HepG2 (cell line): Measurements from ENCODE around the gene OPRL1. TPM values are rescaled to one million over a fixed set of nuclear protein-coding genes. Genes with fewer than 3 reads are reported as not detected.

Experiments used
- ATAC-seq: fragments of 200-7000 bp; cut with Tn5 transposase; 3 replicates; pipeline ENCODE4 v1.9.1; 2020; ENCODE audit warnings: mild to moderate bottlenecking, moderate library complexity
- BruUV-seq: library from RNA; stranded (reverse); fragments of 400-500 nt; replicated peaks from 2 replicates; lab custom pipeline; 2021; lab: Mats Ljungman, UMichigan
- CTCF ChIA-PET: fragments of 300-600 bp; formaldehyde crosslinking; extraction: SDS; loops from one replicate; lab custom pipeline; 2021; ENCODE audit warnings: low total read pairs, inconsistent platforms, low intra/inter-chr PET ratio; lab: Yijun Ruan, JAX
- POLR2A ChIA-PET: fragments of 350-600 bp; sonication (Branson Sonifier 250); formaldehyde crosslinking; loops from one replicate; lab custom pipeline; 2020; ENCODE audit warnings: antibody characterized with exemption, inconsistent platforms; lab: Yijun Ruan, JAX
- DNase-seq: peaks from one replicate; pipeline ENCODE4 v3.0.0-alpha.2; 2015; ENCODE audit warnings: low spot score
- FAIRE-seq: peaks from 3 replicates; lab custom pipeline; 2011; peaks lifted over from hg19 to GRCh38; lab: Jason Lieb, UNC
- H2AFZ ChIP-seq: one replicate; pipeline ENCODE4 v1.6.1; 2011; ENCODE audit warnings: low read length, inconsistent platforms
- H3K27ac ChIP-seq: fragments of 300-600 bp; 3 replicates; pipeline ENCODE4 v1.8.0; 2011; ENCODE audit warnings: mixed run types, mild to moderate bottlenecking, mixed read lengths, low read length, inconsistent platforms; ENCODE audit not compliant: insufficient read depth; ENCODE audit errors: extremely low read length
- H3K27me3 ChIP-seq, 2 experiments: fragments of 200-600 bp in 1 of 2; 2 replicates in 1 of 2; 3 replicates in 1 of 2; pipeline versions ENCODE4 v1.6.0 to v1.8.0; 2011; ENCODE audit warnings: low read length in 2 of 2, mild to moderate bottlenecking in 2 of 2, moderate library complexity in 2 of 2, inconsistent platforms in 1 of 2; ENCODE audit not compliant: insufficient read depth in 2 of 2, control insufficient read depth in 1 of 2
- H3K36me3 ChIP-seq, 2 experiments: fragments of 200-600 bp in 1 of 2; replicated peaks in 1 of 2; 2 replicates in 1 of 2; 3 replicates in 1 of 2; pipeline versions ENCODE4 v1.5.1 to v1.8.0; 2011; ENCODE audit warnings: low read length in 2 of 2, inconsistent platforms in 1 of 2; ENCODE audit not compliant: insufficient read depth in 2 of 2, control insufficient read depth in 1 of 2
- H3K4me1 ChIP-seq: 2 replicates; pipeline ENCODE4 v1.5.1; 2012; ENCODE audit warnings: low read length, inconsistent platforms; ENCODE audit not compliant: insufficient read depth
- H3K4me2 ChIP-seq: 2 replicates; pipeline ENCODE4 v1.6.0; 2011; ENCODE audit warnings: low read depth, low read length, inconsistent platforms
- H3K4me3 ChIP-seq, 3 experiments: fragments of 200-600 bp in 1 of 3; sonication (generic), shearing (Covaris generic) in 1 of 3; replicated peaks in 1 of 3; 2 replicates each; pipeline ENCODE4 v1.5.1; 2011 to 2016; ENCODE audit warnings: low read length in 3 of 3, inconsistent platforms in 2 of 3, low read depth in 2 of 3, mild to moderate bottlenecking in 2 of 3, control low read depth in 1 of 3, mixed read lengths in 1 of 3; ENCODE audit not compliant: insufficient read depth in 1 of 3
- H3K79me2 ChIP-seq: one replicate; pipeline ENCODE4 v1.6.1; 2011; ENCODE audit warnings: low read length, inconsistent platforms; ENCODE audit not compliant: insufficient read depth
- H3K9ac ChIP-seq: 2 replicates; pipeline ENCODE4 v1.6.0; 2011; ENCODE audit warnings: mild to moderate bottlenecking, low read depth, low read length, inconsistent platforms; ENCODE audit not compliant: insufficient read depth
- H3K9me3 ChIP-seq: 2 replicates; pipeline ENCODE4 v1.5.1; 2012; ENCODE audit warnings: mild to moderate bottlenecking, low read length
- H4K20me1 ChIP-seq: 2 replicates; pipeline ENCODE4 v1.6.0; 2011; ENCODE audit warnings: inconsistent platforms, mild to moderate bottlenecking, low read length, moderate library complexity; ENCODE audit not compliant: insufficient read depth
- BCL3 ChIP-seq: sonication (generic); formaldehyde crosslinking; IDR thresholded peaks from 2 replicates; pipeline ENCODE4 v1.5.1; 2020; ENCODE audit warnings: mild to moderate bottlenecking, missing genetic modification reagents, moderate library complexity
- CHD4 ChIP-seq: fragments of 200-600 bp; sonication (generic); IDR thresholded peaks from 2 replicates; pipeline ENCODE4 v1.7.0; 2017; ENCODE audit warnings: mild to moderate bottlenecking, low read length, borderline replicate concordance
- FOXA1 ChIP-seq, 2 experiments: fragments of 450-650 bp in 1 of 2; sonication (generic) in 1 of 2; formaldehyde crosslinking in 1 of 2; IDR thresholded peaks; 2 replicates each; pipeline versions ENCODE4 v1.4.0 to v1.6.1; 2016 to 2020; ENCODE audit warnings: missing genetic modification reagents in 1 of 2
- HMGA1 ChIP-seq: sonication (generic); formaldehyde crosslinking; conservative IDR thresholded peaks from 2 replicates; pipeline ENCODE4 v1.4.0; 2020; ENCODE audit warnings: missing genetic modification reagents
- HNRNPH1 ChIP-seq: fragments of 200-400 bp; formaldehyde crosslinking; optimal IDR thresholded peaks from 2 replicates; pipeline ENCODE3; 2017; ENCODE audit warnings: mild to moderate bottlenecking, low read depth, low read length
- KLF16 ChIP-seq, 2 experiments: sonication (generic) in 1 of 2; formaldehyde crosslinking in 1 of 2; IDR thresholded peaks; 2 replicates each; pipeline versions ENCODE4 v1.6.1 to v1.8.0; 2016 to 2023; ENCODE audit warnings: missing genetic modification reagents in 2 of 2, missing compliant biosample characterization in 1 of 2
- MAF1 ChIP-seq: sonication (generic); formaldehyde crosslinking; IDR thresholded peaks from 2 replicates; pipeline ENCODE4 v1.5.0; 2020; ENCODE audit warnings: missing genetic modification reagents, borderline replicate concordance
- MXD1 ChIP-seq: sonication (generic); formaldehyde crosslinking; IDR thresholded peaks from 2 replicates; pipeline ENCODE4 v1.4.0; 2020; ENCODE audit warnings: mild to moderate bottlenecking, missing genetic modification reagents
- NCOA5 ChIP-seq: sonication (generic); formaldehyde crosslinking; IDR thresholded peaks from 2 replicates; pipeline ENCODE4 v1.4.0; 2020; ENCODE audit warnings: missing genetic modification reagents
- NFRKB ChIP-seq: fragments of 450-650 bp; IDR thresholded peaks from 2 replicates; pipeline ENCODE4 v1.6.1; 2017
- SALL2 ChIP-seq: sonication (generic); formaldehyde crosslinking; IDR thresholded peaks from 2 replicates; pipeline ENCODE4 v1.8.1; 2023; ENCODE audit warnings: mild to moderate bottlenecking, missing genetic modification reagents, inconsistent platforms
- SIN3A ChIP-seq: IDR thresholded peaks from 2 replicates; pipeline ENCODE4 v1.6.1; 2011; ENCODE audit warnings: low read depth, mild to moderate bottlenecking, control low read depth, low read length, borderline replicate concordance
- ZFP36L1 ChIP-seq: sonication (generic); formaldehyde crosslinking; IDR thresholded peaks from 2 replicates; pipeline ENCODE4 v1.8.0; 2022; ENCODE audit warnings: mild to moderate bottlenecking, missing genetic modification reagents, moderate library complexity
- ZIK1 ChIP-seq: sonication (generic); formaldehyde crosslinking; IDR thresholded peaks from 2 replicates; pipeline ENCODE4 v1.5.0; 2020; ENCODE audit warnings: mild to moderate bottlenecking, low read depth, missing genetic modification reagents, borderline replicate concordance
- ZNF317 ChIP-seq: sonication (generic); formaldehyde crosslinking; IDR thresholded peaks from 2 replicates; pipeline ENCODE4 v1.5.0; 2020; ENCODE audit warnings: mild to moderate bottlenecking, missing genetic modification reagents
- ZNF460 ChIP-seq: sonication (generic); formaldehyde crosslinking; IDR thresholded peaks from 2 replicates; pipeline ENCODE4 v1.5.1; 2020; ENCODE audit warnings: missing genetic modification reagents, mild to moderate bottlenecking, borderline replicate concordance
- ZNF619 ChIP-seq: sonication (generic); formaldehyde crosslinking; IDR thresholded peaks from 2 replicates; pipeline ENCODE4 v1.4.0; 2020; ENCODE audit warnings: mild to moderate bottlenecking, missing genetic modification reagents
- ZNF710 ChIP-seq: sonication (generic); formaldehyde crosslinking; IDR thresholded peaks from 2 replicates; pipeline ENCODE4 v1.5.0; 2020; ENCODE audit warnings: mild to moderate bottlenecking, missing genetic modification reagents, borderline replicate concordance
- ZNF766 ChIP-seq: sonication (generic); formaldehyde crosslinking; IDR thresholded peaks from 2 replicates; pipeline ENCODE4 v1.5.0; 2020; ENCODE audit warnings: missing genetic modification reagents, borderline replicate concordance
- ZNF839 ChIP-seq: sonication (generic); formaldehyde crosslinking; IDR thresholded peaks from 2 replicates; pipeline ENCODE4 v1.4.0; 2020; ENCODE audit warnings: missing genetic modification reagents, mild to moderate bottlenecking, borderline replicate concordance
- WGBS: methylation state at CpG from one replicate; pipeline ENCODE4 v1.1.6; 2017; ENCODE audit warnings: low lambda C conversion rate; 5-methylcytosine and 5-hydroxymethylcytosine counted together
- in situ Hi-C: cut with HindIII; loops from 2 replicates; pipeline ENCODE4 v1.10.0; 2017; ENCODE audit warnings: low pct_unique_long_range_greater_than_20kb; ENCODE audit not compliant: extremely low pct_ligation_motif_present
- intact Hi-C: fragments of 100-400 bp; cut with micrococcal nuclease; formaldehyde crosslinking; loops from one replicate; pipeline ENCODE4 v1.10.0; 2022; ENCODE audit not compliant: unreplicated experiment
- polyA plus RNA-seq, 8 experiments: library from polyadenylated mRNA; depleted of rRNA in 3 of 8; stranded (reverse) in 7 of 8; unstranded in 1 of 8; fragments of >200 nt; fragmentation: Illumina TruSeq in 4 of 8; extraction: Trizol in 4 of 8; gene quantifications; 2 replicates each; pipeline versions ENCODE4 v1.2.1 to v1.2.3, GENCODE V29; 2011 to 2016; ENCODE audit warnings: low read depth in 4 of 8, missing spikeins in 1 of 8, mixed read lengths in 1 of 8; ENCODE audit not compliant: insufficient read depth in 1 of 8
- total RNA-seq, 5 experiments: library from RNA; depleted of rRNA; stranded (reverse); fragments of >200 nt; fragmentation: Illumina TruSeq; extraction: Trizol; gene quantifications; 2 replicates each; pipeline ENCODE4 v1.2.3, GENCODE V29; 2016; ENCODE audit warnings: low read depth in 1 of 5

The OPRL1 gene
- total and polyA plus RNA-seq, 2 of the 13 experiments (the other 11 are each of a cell fraction or from before 2014, with no cell fraction given) = 0.35 to 0.71 TPM

- in situ Hi-C loops = loop anchor here (5.0 kb wide), 1 partner anchor 34 kb away; no protein-coding TSS in a partner anchor
- H3K4me2 ChIP-seq = peak overlapping the region; percentile 87
- FAIRE-seq = no peak
- TF ChIP-seq NCOA5 (no peak), HMGA1 (CRISPR knock-in tag) (no peak), ZNF317 (CRISPR knock-in tag) (no peak), SALL2 (CRISPR knock-in tag) (peak; percentile 87), FOXA1 (IDR thresholded peaks at IDR 0.05) (no peak), FOXA1 (CRISPR knock-in tag; IDR thresholded peaks at IDR 0.05) (no peak), BCL3 (no peak), ZFP36L1 (CRISPR knock-in tag) (no peak), NFRKB (no peak), MAF1 (CRISPR knock-in tag) (no peak), ZIK1 (no peak), ZNF710 (CRISPR knock-in tag) (no peak), MXD1 (CRISPR knock-in tag) (no peak; the same call in 1 of the 2 replicates), ZNF460 (CRISPR knock-in tag) (no peak), HNRNPH1 (no peak), ZNF766 (CRISPR knock-in tag) (no peak), SIN3A (no peak), ZNF619 (CRISPR knock-in tag) (no peak), KLF16 (CRISPR knock-in tag; IDR thresholded peaks at IDR 0.05) (0 out of 4 replicates have a peak, but pooled peaks of 1 of the 2 experiments have one; percentile 33), ZNF839 (no peak), CHD4 (no peak)
Observed at GRCh38 chr20:64083378-64083803, 3.5 kb downstream of the OPRL1 start.

More at GRCh38 chr20:64083378-64083803, 3.5 kb downstream of the OPRL1 start:
- peaks cover 14 to 48% of the 10 kb centered on the region in 2 experiments for H3K27me3 ChIP-seq
- 7% methylated on average over 46 of the region's 52 CpGs for WGBS
- POLR2A ChIA-PET = interaction anchor here (0.7 to 2.2 kb wide), 10 partner anchors 8 to 225 kb away, joined by 3 to 8 read pairs (median 3); partner anchors contain the start of genes PRPF6, TCEA2 and UCKL1
- peak; percentile 62 for ATAC-seq
- peaks cover 56% of the 10 kb centered on the region for H3K4me1 ChIP-seq
- no TSS peak for BruUV-seq
- no peak overlapping the region for H3K9ac ChIP-seq
- H2AFZ ChIP-seq = no peak overlapping the region
- CTCF ChIA-PET = interaction anchor here (2.3 kb wide), 1 partner anchor 37 kb away, joined by 14 read pairs; no protein-coding TSS in a partner anchor
- peak overlapping the region; percentile 48 to 77 (median 58); a peak in 5 of 6 replicates for H3K4me3 ChIP-seq
- DNase-seq = peak; percentile 67
- no peak overlapping the region for H3K27ac ChIP-seq
- peaks cover 9% of the 10 kb centered on the region; the same call in 1 of the 2 replicates for H4K20me1 ChIP-seq
- no peaks in the 10 kb centered on the region for H3K9me3 ChIP-seq
- no peaks in the 10 kb centered on the region for H3K79me2 ChIP-seq
- no peaks in the 10 kb centered on the region for H3K36me3 ChIP-seq
- intact Hi-C loops = loop anchor here (1.0 kb wide), 1 partner anchor 37 kb away; no protein-coding TSS in a partner anchor
